H1 (cell line): ENCODE data around the gene CFAP157. TPM values are rescaled to one million over a fixed set of nuclear protein-coding genes. Genes with fewer than 3 reads are reported as not detected.

Source experiments
- CTCF ChIA-PET: fragments of 300-600 bp; sonication (Branson Sonifier 250); formaldehyde crosslinking; loops from one replicate; lab custom pipeline; 2021; ENCODE audit not compliant: partially characterized antibody; lab: Charles Lee
- POLR2A ChIA-PET: fragments of 300-600 bp; sonication (Branson Sonifier 250); formaldehyde crosslinking; loops from one replicate; lab custom pipeline; 2021; ENCODE audit warnings: inconsistent platforms; ENCODE audit not compliant: partially characterized antibody; lab: Charles Lee
- DNase-seq, 2 experiments: peaks; one replicate each; pipeline versions ENCODE4 v3.0.0 to v3.0.0-alpha.2; 2010 to 2022; ENCODE audit warnings: low spot score in 2 of 2, low read depth in 1 of 2, mixed read lengths in 1 of 2
- FAIRE-seq: peaks from 2 replicates; lab custom pipeline; 2011; peaks lifted over from hg19 to GRCh38; lab: Jason Lieb, UNC
- H2AFZ ChIP-seq: 2 replicates; pipeline ENCODE4 v1.8.1; 2012; ENCODE audit warnings: low read length, inconsistent platforms
- H2AK5ac ChIP-seq: 2 replicates; pipeline ENCODE4 v1.6.1; 2013; ENCODE audit warnings: low read depth, low read length
- H2BK120ac ChIP-seq: replicated peaks from 2 replicates; pipeline ENCODE3; 2013; ENCODE audit warnings: low read depth, low read length, inconsistent platforms
- H2BK12ac ChIP-seq: 2 replicates; pipeline ENCODE4 v1.6.1; 2013; ENCODE audit warnings: low read depth, low read length
- H2BK15ac ChIP-seq: 2 replicates; pipeline ENCODE4 v1.6.1; 2013; ENCODE audit warnings: low read length
- H2BK20ac ChIP-seq: 2 replicates; pipeline ENCODE4 v1.6.1; 2013; ENCODE audit warnings: low read length
- H2BK5ac ChIP-seq: 2 replicates; pipeline ENCODE4 v1.6.1; 2013; ENCODE audit warnings: low read depth, low read length
- H3K14ac ChIP-seq: 2 replicates; pipeline ENCODE4 v1.6.1; 2013; ENCODE audit warnings: inconsistent platforms; ENCODE audit not compliant: insufficient read length
- H3K18ac ChIP-seq: 2 replicates; pipeline ENCODE4 v1.6.1; 2013; ENCODE audit warnings: low read length; ENCODE audit errors: extremely low read depth
- H3K23ac ChIP-seq: 2 replicates; pipeline ENCODE4 v1.6.1; 2013; ENCODE audit warnings: inconsistent platforms; ENCODE audit not compliant: insufficient read length
- H3K23me2 ChIP-seq: 2 replicates; pipeline ENCODE4 v1.6.1; 2013; ENCODE audit warnings: low read depth, low read length
- H3K27ac ChIP-seq: 2 replicates; pipeline ENCODE4 v1.6.1; 2011; ENCODE audit warnings: low read depth, low read length, inconsistent platforms
- H3K27me3 ChIP-seq, 4 experiments: replicated peaks in 1 of 4; 1 replicate in 1 of 4; 2 replicates in 3 of 4; pipeline versions ENCODE4 v1.6.1 to v1.8.1; 2011 to 2013; ENCODE audit warnings: low read length in 3 of 4, mild to moderate bottlenecking in 3 of 4, inconsistent platforms in 2 of 4, mixed read lengths in 2 of 4, moderate library complexity in 1 of 4; ENCODE audit not compliant: control insufficient read depth in 3 of 4, insufficient read depth in 3 of 4; ENCODE audit errors: extremely low read depth in 1 of 4
- H3K36me3 ChIP-seq, 4 experiments: 2 replicates each; pipeline versions ENCODE4 v1.6.1 to v1.8.1; 2011 to 2013; ENCODE audit warnings: mild to moderate bottlenecking in 4 of 4, low read length in 3 of 4, moderate library complexity in 2 of 4, control low read depth in 1 of 4, inconsistent platforms in 1 of 4; ENCODE audit not compliant: insufficient read depth in 4 of 4, control insufficient read depth in 2 of 4
- H3K4ac ChIP-seq: replicated peaks from 2 replicates; pipeline ENCODE3; 2013; ENCODE audit warnings: low read length, low read depth, mixed read lengths, inconsistent platforms; ENCODE audit not compliant: insufficient read length
- H3K4me1 ChIP-seq, 4 experiments: replicated peaks in 1 of 4; 1 replicate in 1 of 4; 2 replicates in 3 of 4; pipeline versions ENCODE4 v1.6.1 to v1.8.1; 2011 to 2013; ENCODE audit warnings: low read length in 3 of 4, inconsistent platforms in 2 of 4, mixed read lengths in 1 of 4; ENCODE audit not compliant: insufficient read depth in 4 of 4, control insufficient read depth in 3 of 4
- H3K4me2 ChIP-seq, 2 experiments: 2 replicates each; pipeline versions ENCODE4 v1.6.1 to v1.8.1; 2011 to 2013; ENCODE audit warnings: low read depth in 2 of 2, low read length in 2 of 2, control low read depth in 1 of 2, inconsistent platforms in 1 of 2, mild to moderate bottlenecking in 1 of 2; ENCODE audit not compliant: insufficient read depth in 1 of 2
- H3K4me3 ChIP-seq, 4 experiments: fragments of 200-600, 300-600 bp in 1 of 4; sonication (generic), shearing (Covaris generic), sonication (Bioruptor Twin) in 1 of 4; 2 replicates each; pipeline versions ENCODE4 v1.5.1 to v1.8.1; 2011 to 2016; ENCODE audit warnings: low read length in 4 of 4, low read depth in 3 of 4, control low read depth in 2 of 4, inconsistent platforms in 2 of 4, mild to moderate bottlenecking in 2 of 4, mixed read lengths in 1 of 4, moderate library complexity in 1 of 4; ENCODE audit not compliant: insufficient read depth in 2 of 4; ENCODE audit errors: extremely low read depth in 1 of 4
- H3K56ac ChIP-seq: replicated peaks from 2 replicates; pipeline ENCODE3; 2013; ENCODE audit warnings: low read depth, mild to moderate bottlenecking, mixed read lengths, low read length, inconsistent platforms; ENCODE audit not compliant: insufficient read length
- H3K79me1 ChIP-seq: 2 replicates; pipeline ENCODE4 v1.6.1; 2013; ENCODE audit warnings: low read depth, low read length, control low read depth
- H3K79me2 ChIP-seq, 2 experiments: 2 replicates each; pipeline versions ENCODE4 v1.6.1 to v1.8.1; 2012 to 2013; ENCODE audit warnings: low read length in 2 of 2, mild to moderate bottlenecking in 2 of 2, inconsistent platforms in 1 of 2; ENCODE audit not compliant: insufficient read depth in 2 of 2, control insufficient read depth in 1 of 2
- H3K9ac ChIP-seq, 4 experiments: replicated peaks in 1 of 4; 1 replicate in 1 of 4; 2 replicates in 3 of 4; pipeline versions ENCODE4 v1.6.1 to v1.8.1; 2011 to 2013; ENCODE audit warnings: low read depth in 3 of 4, low read length in 3 of 4, control low read depth in 2 of 4, mild to moderate bottlenecking in 2 of 4, moderate library complexity in 2 of 4, inconsistent platforms in 1 of 4; ENCODE audit errors: extremely low read depth in 1 of 4
- H3K9me3 ChIP-seq, 2 experiments: 2 replicates each; pipeline versions ENCODE4 v1.6.1 to v1.8.1; 2012 to 2013; ENCODE audit warnings: mild to moderate bottlenecking in 2 of 2, moderate library complexity in 2 of 2, control low read depth in 1 of 2, inconsistent platforms in 1 of 2, low read depth in 1 of 2, low read length in 1 of 2, mixed read lengths in 1 of 2; ENCODE audit not compliant: insufficient read depth in 2 of 2
- H4K20me1 ChIP-seq, 2 experiments: replicated peaks in 1 of 2; 2 replicates each; pipeline versions ENCODE3 to v1.8.1; 2011 to 2013; ENCODE audit warnings: inconsistent platforms in 2 of 2, low read length in 2 of 2, mild to moderate bottlenecking in 1 of 2; ENCODE audit not compliant: insufficient read depth in 2 of 2, control insufficient read depth in 1 of 2
- H4K5ac ChIP-seq: 2 replicates; pipeline ENCODE4 v1.6.1; 2013; ENCODE audit warnings: low read length, low read depth, mixed read lengths, inconsistent platforms; ENCODE audit not compliant: insufficient read length
- H4K8ac ChIP-seq: 2 replicates; pipeline ENCODE4 v1.8.0; 2013; ENCODE audit warnings: mild to moderate bottlenecking, moderate library complexity, low read length, inconsistent platforms; ENCODE audit not compliant: insufficient read depth; ENCODE audit errors: extremely low read depth
- H4K91ac ChIP-seq: replicated peaks from 2 replicates; pipeline ENCODE3; 2013; ENCODE audit warnings: low read length, mixed read lengths, inconsistent platforms; ENCODE audit not compliant: insufficient read length
- TAF7 ChIP-seq: optimal IDR thresholded peaks from 2 replicates; pipeline ENCODE3; 2011; ENCODE audit warnings: low read depth, mild to moderate bottlenecking, inconsistent platforms, low read length, moderate library complexity, borderline replicate concordance
- WGBS, 2 experiments: shearing (Covaris generic) in 1 of 2; methylation state at CpG; one replicate each; pipeline versions ENCODE4 v1.1.6 to v1.1.7; 2013 to 2015; ENCODE audit warnings: low lambda C conversion rate in 2 of 2, mixed read lengths in 2 of 2, inconsistent platforms in 1 of 2, low coverage in 1 of 2, missing lambda C conversion rate in 1 of 2; ENCODE audit not compliant: insufficient replicate concordance in 2 of 2, insufficient coverage in 1 of 2, insufficient read length in 1 of 2; ENCODE audit errors: extremely low coverage in 1 of 2, missing lambda C conversion rate in 1 of 2; 5-methylcytosine and 5-hydroxymethylcytosine counted together
- polyA plus RNA-seq, 7 experiments: library from polyadenylated mRNA; depleted of rRNA in 3 of 7; stranded (reverse) in 5 of 7; unstranded in 2 of 7; fragments of >200 nt in 5 of 7; fragments of 200-250 nt in 2 of 7; gene quantifications; 1 replicate in 5 of 7; 2 replicates in 1 of 7; 4 replicates in 1 of 7; pipeline versions ENCODE4 v1.2.1 to v1.2.3, GENCODE V29; 2011 to 2013; ENCODE audit warnings: missing spikeins in 2 of 7, mixed read lengths in 2 of 7
- total RNA-seq: library from RNA; stranded (reverse); fragmentation: NEBNext Ultra II Directional; extraction: Animal tissue kit (Norgen Biotek cat#: 25700); gene quantifications from 2 replicates; pipeline ENCODE4 v1.2.1, GENCODE V29; 2021

Gene CFAP157
- total and polyA plus RNA-seq, 2 of the 8 experiments (the other 6 are each of a cell fraction or from before 2014, with no cell fraction given) = not detected

DNA sequence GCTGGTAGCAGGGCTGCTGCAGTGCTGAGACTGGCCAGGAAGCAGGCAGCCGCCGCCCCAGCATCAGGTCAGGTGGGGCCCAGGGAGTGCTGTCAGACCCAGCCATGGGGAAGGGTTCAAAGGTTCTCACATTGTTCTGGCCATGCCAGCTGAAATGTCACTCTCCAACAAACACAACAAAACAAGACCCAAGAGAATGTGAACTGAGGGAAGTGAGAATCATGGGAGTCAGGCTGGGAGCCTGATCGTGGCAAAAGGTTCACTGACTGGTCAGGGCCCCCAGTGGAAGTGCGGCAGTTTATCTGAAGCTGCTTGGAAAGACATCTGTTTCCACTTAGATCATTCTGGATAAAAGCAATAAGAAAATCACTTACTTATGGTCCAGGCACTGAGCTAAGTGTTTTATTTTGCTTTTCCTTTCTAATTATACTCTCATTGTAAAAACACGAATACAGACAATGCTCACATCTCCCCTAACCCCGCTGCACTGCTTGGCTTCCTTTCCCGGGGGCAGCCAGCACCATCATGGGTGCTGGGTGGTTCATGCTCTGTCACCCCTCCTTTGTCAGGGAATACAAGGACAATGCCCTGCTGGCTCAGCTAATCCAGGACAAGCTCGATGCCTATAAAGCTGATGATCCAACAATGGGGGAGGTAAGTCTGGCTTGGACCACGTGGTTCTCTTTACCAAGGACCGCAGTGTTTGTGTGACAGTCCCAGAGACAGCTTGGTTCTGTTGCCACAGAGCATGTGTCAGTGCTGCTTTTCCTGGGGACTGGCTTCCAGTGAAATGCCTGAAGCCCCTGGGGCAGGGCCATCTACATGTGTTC lies 41.9 kb upstream of the CFAP157 start:
- Histone ChIP-seq H3K4ac (no peak overlapping the region), H3K56ac (no peak overlapping the region), H4K20me1 (peaks cover 0 to 2% of the 10 kb centered on the region in 2 experiments), H2AK5ac (no peak overlapping the region), H3K4me1 (no peaks in the 10 kb centered on the region), H2BK5ac (no peak overlapping the region), H2BK20ac (no peak overlapping the region), H3K18ac (no peak overlapping the region), H4K91ac (no peak overlapping the region), H3K27ac (no peak overlapping the region), H3K4me2 (no peak overlapping the region), H3K14ac (no peak overlapping the region), H2BK15ac (no peak overlapping the region), H3K23me2 (no peaks in the 10 kb centered on the region), H3K9me3 (no peaks in the 10 kb centered on the region), H4K8ac (no peak overlapping the region), H2BK120ac (no peak overlapping the region), H3K79me1 (no peaks in the 10 kb centered on the region; the same call in 1 of the 2 replicates), H3K4me3 (no peak overlapping the region), H3K23ac (no peak overlapping the region), H4K5ac (no peak overlapping the region), H3K27me3 (no peaks in the 10 kb centered on the region), H2BK12ac (no peak overlapping the region), H3K79me2 (no peaks in the 10 kb centered on the region), H2AFZ (no peak overlapping the region), H3K9ac (no peak overlapping the region), H3K36me3 (peaks cover 0 to 17% (median 11%) of the 10 kb centered on the region in 4 experiments; a peak in 6 of 8 replicates)
- no peak for DNase-seq
- 91% methylated on average over 10 of the region's 10 CpGs; no CpG with 5 or more reads in 1 of the 2 experiments for WGBS, 2 experiments
- FAIRE-seq = no peak
- CTCF ChIA-PET = interaction anchor here (0.5 to 1.8 kb wide), 5 partner anchors 13 to 124 kb away, joined by 3 to 4 read pairs (median 4); no protein-coding TSS in a partner anchor
- POLR2A ChIA-PET = interaction anchor here (1.1 kb wide), 1 partner anchor 34 kb away, joined by 3 read pairs; no protein-coding TSS in a partner anchor
- TF ChIP-seq TAF7 = no peak
